GM23248 (cell line): Measurements from ENCODE around the gene FETUB.

Experiments
- EZH2 ChIP-seq: fragments of 200-600 bp; sonication (generic); IDR thresholded peaks from 2 replicates; pipeline ENCODE4 v1.6.1; 2018; ENCODE audit warnings: antibody characterized with exemption, mild to moderate bottlenecking; ENCODE audit not compliant: insufficient read depth, poor library complexity, severe bottlenecking
- EZH2phosphoT487 ChIP-seq: fragments of 200-600 bp; sonication (generic); IDR thresholded peaks from 2 replicates; pipeline ENCODE4 v1.6.1; 2018; ENCODE audit warnings: antibody characterized with exemption, moderate library complexity, mild to moderate bottlenecking, low read depth; ENCODE audit not compliant: insufficient read depth

DNA sequence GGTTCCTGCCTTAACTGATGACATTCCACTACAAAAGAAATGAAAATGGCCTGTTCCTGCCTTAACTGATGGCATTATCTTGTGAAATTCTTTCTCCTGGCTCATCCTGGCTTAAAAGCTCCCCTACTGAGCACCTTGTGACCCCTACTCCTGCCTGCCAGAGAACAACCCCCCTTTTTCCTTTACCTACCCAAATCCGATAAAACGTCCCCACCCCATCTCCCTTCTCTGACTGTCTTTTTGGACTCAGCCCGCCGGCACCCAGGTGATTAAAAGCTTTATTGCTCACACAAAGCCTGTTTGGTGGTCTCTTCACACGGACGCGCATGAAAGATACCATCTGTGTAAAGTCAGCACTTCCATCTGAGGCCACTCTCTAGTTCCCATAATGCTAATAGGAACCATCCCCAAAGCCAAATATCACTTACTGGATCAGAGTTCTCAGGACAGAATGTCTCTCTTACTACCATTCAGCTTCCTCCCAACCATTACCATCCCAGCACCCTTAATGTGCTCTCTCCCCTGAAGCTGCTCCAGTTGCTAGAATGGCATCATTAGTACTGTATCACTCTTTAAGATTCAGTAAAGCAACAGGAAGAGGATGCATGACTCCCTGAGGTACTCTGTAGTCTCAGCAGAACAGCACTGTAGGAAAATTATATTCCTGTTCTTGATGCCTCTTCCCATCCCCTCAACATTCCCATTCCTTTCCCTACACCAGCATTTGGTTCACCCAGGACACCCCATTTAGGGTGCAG is 23.3 kb downstream of the FETUB start:
- no peak for TF ChIP-seq EZH2phosphoT487
- TF ChIP-seq EZH2: no peak
